Myocyte (in vitro differentiated cells): ENCODE measurements around the gene MYH16. TPM values are rescaled to one million over a fixed set of nuclear protein-coding genes. Genes with fewer than 3 reads are reported as not detected.
"Not testable (repeated sequence)": the region's sequence is repeated elsewhere in the genome, so short reads cannot be mapped to it uniquely, and the experiment has no call there.

Experiments used
- DNase-seq: peaks from one replicate; pipeline ENCODE4 v3.0.0-alpha.2; 2012; ENCODE audit warnings: low read depth
- polyA plus RNA-seq: library from polyadenylated mRNA; unstranded; fragments of >200 nt; gene quantifications from one replicate; pipeline ENCODE4 v1.2.1, GENCODE V29; 2012; ENCODE audit warnings: missing spikeins
- total RNA-seq: library from RNA; depleted of rRNA; stranded (reverse); fragments of >200 nt; gene quantifications from 2 replicates; pipeline ENCODE4 v1.2.3, GENCODE V29; 2014

Gene MYH16
- total RNA-seq = not detected in 2 replicates
- polyA plus RNA-seq = not detected

DNA sequence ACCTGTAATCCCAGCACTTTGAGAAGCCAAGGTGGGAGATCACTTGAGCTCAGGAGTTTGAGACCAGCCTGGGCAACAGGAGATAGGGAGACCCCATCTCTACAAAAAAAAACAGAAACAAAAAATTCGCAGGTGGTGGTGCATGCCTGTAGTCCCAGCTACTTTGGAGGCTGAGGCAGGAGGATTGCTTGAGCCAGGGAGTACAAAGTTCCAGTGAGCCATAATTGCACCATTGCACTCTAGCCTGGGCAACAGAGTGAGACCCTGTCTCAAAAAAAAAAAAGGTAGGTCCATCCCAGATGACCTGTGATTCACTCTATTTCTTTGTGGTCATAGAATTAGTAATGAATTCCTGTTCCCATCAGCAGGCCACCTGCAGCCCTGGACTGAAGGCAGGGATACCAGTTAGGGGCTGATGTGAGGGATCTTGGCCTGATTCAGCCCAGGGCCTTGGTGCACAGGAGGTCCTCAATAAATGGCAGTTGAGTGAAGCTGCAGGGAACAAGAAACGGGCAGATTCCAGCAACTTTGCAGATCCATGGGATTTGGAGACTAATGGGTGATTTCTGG lies at the start of gene MYH16:
TSS of gene MYH16 (plus strand) at position 364 of the 570 bp plus-strand sequence.
- DNase-seq = no peak

DNA sequence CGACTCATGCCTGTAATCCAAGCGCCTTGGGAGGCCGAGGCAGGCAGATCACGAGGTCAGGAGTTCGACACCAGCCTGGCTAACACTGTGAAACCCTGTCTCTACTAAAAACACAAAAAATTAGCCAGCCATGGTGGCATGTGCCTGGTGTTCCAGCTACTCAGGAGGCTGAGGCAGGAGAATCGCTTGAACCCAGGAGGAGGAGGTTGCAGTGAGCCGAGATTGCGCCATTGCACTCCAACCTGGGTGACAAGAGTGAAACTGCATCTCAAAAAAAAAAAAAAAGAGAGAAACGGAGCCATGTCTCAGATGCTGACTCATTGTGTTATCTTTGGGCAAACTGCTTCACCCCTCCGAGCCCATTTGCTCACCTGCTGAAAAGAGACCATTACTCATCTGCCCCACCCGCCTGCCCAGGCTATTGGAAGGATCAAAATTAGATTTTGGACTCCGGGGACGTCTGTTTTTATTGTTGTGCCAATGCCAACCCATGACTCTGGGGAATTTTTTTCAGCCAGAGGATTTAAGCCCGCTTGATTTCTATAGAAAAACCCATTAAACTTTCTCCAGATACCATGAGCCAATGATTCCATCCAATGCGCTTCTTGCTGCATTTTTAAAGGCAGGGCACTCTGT lies 48.3 kb upstream of the MYH16 start:
- DNase-seq = peak; percentile 95

DNA sequence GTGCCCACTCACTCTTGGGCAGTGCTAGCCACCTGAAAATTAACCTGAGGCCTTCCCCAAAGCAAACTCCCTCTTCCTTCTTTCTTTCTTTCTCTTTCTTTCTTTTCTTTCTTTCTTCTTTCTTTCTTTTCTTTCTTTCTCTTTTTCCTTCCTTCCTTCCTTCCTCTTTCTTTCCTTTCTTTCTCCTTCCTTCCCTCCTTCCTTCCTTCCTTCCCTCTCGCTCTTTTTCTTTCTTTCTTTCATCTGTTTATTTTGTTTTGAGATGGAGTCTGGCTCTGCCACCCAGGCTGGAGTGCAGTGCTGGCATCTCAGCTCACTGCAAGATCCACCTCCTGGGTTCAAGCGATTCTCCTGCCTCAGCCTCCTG lies 47.8 kb upstream of the MYH16 start:
- no peak for DNase-seq

- no peak for DNase-seq
These were observed 43.4 kb upstream of the MYH16 start for GRCh38 chr7:99229234-99229633.

- DNase-seq = peak; percentile 77
These were observed 40.4 kb upstream of the MYH16 start for GRCh38 chr7:99232082-99232770.

DNA sequence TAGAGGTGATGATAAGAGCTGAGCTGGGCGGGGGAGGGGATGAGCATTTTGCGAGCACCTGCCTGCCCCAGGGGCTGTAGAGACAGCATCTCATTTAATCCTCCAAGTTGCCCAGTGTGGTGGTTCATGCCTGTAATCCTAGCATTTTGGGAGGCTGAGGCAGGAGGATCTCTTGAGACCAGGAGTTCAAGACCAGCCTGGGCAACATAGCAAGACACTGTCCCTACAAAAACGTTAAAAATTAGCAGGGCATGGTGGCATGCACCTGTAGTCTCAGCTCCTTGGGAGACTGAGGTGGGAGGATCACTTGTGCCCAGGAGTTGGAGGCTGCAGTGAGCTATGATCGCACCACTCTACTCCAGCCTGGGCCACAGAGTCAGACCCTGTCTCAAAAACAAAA lies 39.7 kb upstream of the MYH16 start:
- not testable (repeated sequence) for DNase-seq

DNA sequence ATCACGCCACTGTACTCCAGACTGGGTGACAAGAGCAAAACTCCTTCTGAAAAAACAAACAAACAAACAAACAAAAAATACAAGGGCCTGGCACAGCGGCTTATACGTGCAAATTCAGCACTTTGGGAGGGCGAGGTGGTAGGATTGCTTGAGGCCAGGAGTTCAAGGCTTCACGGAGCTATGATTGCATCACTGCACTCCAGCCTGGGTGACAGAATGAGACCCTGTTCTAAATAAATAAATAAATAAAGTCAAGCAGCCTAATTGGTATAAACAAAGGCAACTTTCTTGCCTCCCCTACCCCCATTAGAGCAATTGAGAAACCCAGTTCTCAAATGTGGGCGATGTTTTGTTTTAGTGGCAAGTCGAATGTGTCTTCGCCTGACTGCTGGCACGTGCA lies 38.5 kb upstream of the MYH16 start:
- no peak for DNase-seq

GRCh38 chr7:99235925-99236324 lies 36.7 kb upstream of the MYH16 start:
- DNase-seq = no peak

- DNase-seq = not testable (repeated sequence)
These were observed 34.8 kb upstream of the MYH16 start for GRCh38 chr7:99237876-99238275.

GRCh38 chr7:99238558-99239341 lies 33.9 kb upstream of the MYH16 start:
- no peak for DNase-seq

GRCh38 chr7:99242682-99243081 lies 30.0 kb upstream of the MYH16 start:
- no peak for DNase-seq

- DNase-seq = no peak
These were observed 28.8 kb upstream of the MYH16 start for GRCh38 chr7:99243751-99244337.

- DNase-seq = peak; percentile 97
These were observed 27.7 kb upstream of the MYH16 start for GRCh38 chr7:99244939-99245338.

- peak; percentile 88 for DNase-seq
These were observed 24.1 kb upstream of the MYH16 start for GRCh38 chr7:99248391-99249095.

GRCh38 chr7:99249985-99250575 lies 22.6 kb upstream of the MYH16 start:
- no peak for DNase-seq

DNA sequence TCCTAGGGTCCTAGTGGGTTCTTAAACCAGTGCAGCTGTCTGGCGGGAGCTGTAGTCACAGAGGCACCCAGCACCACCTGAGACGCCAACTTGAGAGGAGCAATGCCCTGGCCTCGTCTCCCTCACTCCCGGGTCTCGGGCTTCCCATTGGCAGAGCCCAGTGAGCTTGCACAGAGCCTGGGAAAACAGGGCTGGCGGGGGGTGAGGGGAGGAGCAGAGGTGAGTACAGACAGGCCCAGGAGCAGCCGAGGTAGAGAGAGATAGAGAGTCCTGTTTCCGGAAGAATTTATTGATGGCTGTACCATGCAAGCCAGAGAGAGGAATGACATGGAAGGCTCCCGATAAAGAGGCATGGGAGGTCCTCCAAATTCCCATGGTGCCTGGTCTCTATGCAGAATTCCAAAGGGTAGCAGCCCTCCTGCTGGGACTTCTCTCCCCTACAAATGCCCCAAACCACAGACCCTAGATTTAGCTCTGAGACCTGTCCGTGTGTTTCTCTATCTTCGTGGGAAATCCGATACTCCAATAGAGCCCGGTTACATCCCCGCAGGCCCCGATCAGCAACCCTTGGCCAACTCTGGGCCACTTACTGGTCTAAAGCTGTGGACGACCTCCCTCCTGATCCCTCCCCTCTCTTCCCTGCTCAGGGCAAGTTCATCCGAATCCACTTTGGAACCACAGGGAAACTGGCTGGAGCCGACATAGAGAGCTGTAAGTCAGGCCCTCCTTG lies 20.3 kb upstream of the MYH16 start:
- DNase-seq = peak; percentile 76

GRCh38 chr7:99253369-99253768 lies 19.3 kb upstream of the MYH16 start:
- DNase-seq = no peak

- no peak for DNase-seq
These were observed 18.2 kb upstream of the MYH16 start for GRCh38 chr7:99254390-99254789.

DNA sequence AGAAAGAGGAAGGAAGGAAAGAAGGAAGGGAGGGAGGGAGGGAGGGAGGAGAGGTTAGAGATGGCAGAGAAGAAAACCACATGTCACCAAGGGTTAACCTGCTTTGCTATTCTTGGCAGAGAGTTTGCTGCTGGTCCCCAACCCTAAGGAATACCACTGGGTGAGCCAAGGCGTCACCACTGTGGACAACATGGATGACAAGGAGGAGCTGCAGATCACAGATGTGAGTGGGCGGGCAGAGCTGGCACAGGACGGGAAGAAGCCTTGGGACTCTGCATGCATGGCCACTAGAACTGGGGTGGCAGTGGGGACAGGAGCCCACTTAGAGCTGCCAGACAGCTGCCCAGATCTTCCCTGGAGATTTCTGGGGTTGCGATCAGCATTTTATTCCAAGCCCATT lies 17.2 kb upstream of the MYH16 start:
- peak; percentile 63 for DNase-seq

DNA sequence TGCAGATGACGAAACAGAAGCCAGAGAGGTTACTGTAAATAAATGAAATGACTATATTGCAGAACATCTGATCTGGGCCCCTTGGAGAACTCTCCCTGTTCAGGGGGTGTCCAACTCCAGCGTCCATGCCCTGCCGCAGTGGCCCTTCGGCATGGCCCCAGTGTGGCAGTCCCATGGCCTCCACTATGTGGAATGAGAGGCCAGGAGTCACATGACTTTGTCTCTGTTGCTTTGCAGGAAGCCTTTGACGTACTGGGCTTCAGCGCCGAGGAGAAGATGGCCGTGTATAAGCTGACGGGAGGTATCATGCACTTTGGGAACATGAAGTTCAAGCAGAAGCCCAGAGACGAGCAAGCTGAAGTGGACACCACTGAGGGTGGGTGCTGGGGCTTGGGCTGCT lies 15.6 kb upstream of the MYH16 start:
- DNase-seq = no peak
